ENCODE measurements around the gene ILKAP. TPM values are rescaled to one million over a fixed set of nuclear protein-coding genes. Genes with fewer than 3 reads are reported as not detected.

Gene ILKAP
- total RNA-seq, 1 donor, result 19.4 TPM

GRCh38 chr2:238127165-238128060 is 76.1 kb downstream of the ILKAP start:
- peak in 1 of 3 donors; percentile 32 for DNase-seq (ENCODE audit: low read depth in 2 of 3, low spot score in 2 of 3)

GRCh38 chr2:238126775-238127164 is 76.7 kb downstream of the ILKAP start:
- no peak for DNase-seq (ENCODE audit: low read depth in 2 of 3, low spot score in 2 of 3)

- DNase-seq (ENCODE audit: low read depth in 2 of 3, low spot score in 2 of 3), result no peak
These were observed 77.2 kb downstream of the ILKAP start for GRCh38 chr2:238126338-238126737.

- DNase-seq (ENCODE audit: low read depth in 2 of 3, low spot score in 2 of 3), result no peak
These were observed 78.2 kb downstream of the ILKAP start for GRCh38 chr2:238125127-238125885.

GRCh38 chr2:238124488-238125126 is 78.9 kb downstream of the ILKAP start:
- no peak for DNase-seq (ENCODE audit: low read depth in 2 of 3, low spot score in 2 of 3)

- no peak for DNase-seq (ENCODE audit: low read depth in 2 of 3, low spot score in 2 of 3)
These were observed 79.5 kb downstream of the ILKAP start for GRCh38 chr2:238123991-238124470.

- DNase-seq (ENCODE audit: low read depth in 2 of 3, low spot score in 2 of 3), result no peak
These were observed 80.1 kb downstream of the ILKAP start for GRCh38 chr2:238123218-238123971.

GRCh38 chr2:238122287-238123217 is 80.9 kb downstream of the ILKAP start:
- no peak for DNase-seq (ENCODE audit: low read depth in 2 of 3, low spot score in 2 of 3)

- DNase-seq (ENCODE audit: low read depth in 2 of 3, low spot score in 2 of 3), result no peak
These were observed 81.8 kb downstream of the ILKAP start for GRCh38 chr2:238121511-238122286.

GRCh38 chr2:238120463-238121298 is 82.8 kb downstream of the ILKAP start:
- no peak for DNase-seq (ENCODE audit: low read depth in 2 of 3, low spot score in 2 of 3)

Other genes with a start within 250 kb of the ILKAP start
- gene UBE2F, start 236.7 kb downstream of the ILKAP start, total RNA-seq, result 28.5 TPM
- 13.2 TPM for gene SCLY, start 142.7 kb downstream of the ILKAP start, total RNA-seq
- 1.1 TPM for gene ESPNL, start 103.4 kb downstream of the ILKAP start, total RNA-seq
- gene KLHL30, start 65.0 kb downstream of the ILKAP start, total RNA-seq, result not detected
- gene ERFE, start 44.7 kb downstream of the ILKAP start, total RNA-seq, result 0.27 TPM
- gene HES6, start 36.3 kb upstream of the ILKAP start, total RNA-seq, result 3.5 TPM
- 19.9 TPM for gene PER2, start 84.9 kb upstream of the ILKAP start, total RNA-seq
- gene TRAF3IP1, start 116.8 kb upstream of the ILKAP start, total RNA-seq, result 4.8 TPM
- gene ASB1, start 223.2 kb upstream of the ILKAP start, total RNA-seq, result 13.7 TPM

Measured in hematopoietic multipotent progenitor cell (in vitro differentiated cells).